ENCODE data around the gene RBP5.

Gene RBP5

DNA sequence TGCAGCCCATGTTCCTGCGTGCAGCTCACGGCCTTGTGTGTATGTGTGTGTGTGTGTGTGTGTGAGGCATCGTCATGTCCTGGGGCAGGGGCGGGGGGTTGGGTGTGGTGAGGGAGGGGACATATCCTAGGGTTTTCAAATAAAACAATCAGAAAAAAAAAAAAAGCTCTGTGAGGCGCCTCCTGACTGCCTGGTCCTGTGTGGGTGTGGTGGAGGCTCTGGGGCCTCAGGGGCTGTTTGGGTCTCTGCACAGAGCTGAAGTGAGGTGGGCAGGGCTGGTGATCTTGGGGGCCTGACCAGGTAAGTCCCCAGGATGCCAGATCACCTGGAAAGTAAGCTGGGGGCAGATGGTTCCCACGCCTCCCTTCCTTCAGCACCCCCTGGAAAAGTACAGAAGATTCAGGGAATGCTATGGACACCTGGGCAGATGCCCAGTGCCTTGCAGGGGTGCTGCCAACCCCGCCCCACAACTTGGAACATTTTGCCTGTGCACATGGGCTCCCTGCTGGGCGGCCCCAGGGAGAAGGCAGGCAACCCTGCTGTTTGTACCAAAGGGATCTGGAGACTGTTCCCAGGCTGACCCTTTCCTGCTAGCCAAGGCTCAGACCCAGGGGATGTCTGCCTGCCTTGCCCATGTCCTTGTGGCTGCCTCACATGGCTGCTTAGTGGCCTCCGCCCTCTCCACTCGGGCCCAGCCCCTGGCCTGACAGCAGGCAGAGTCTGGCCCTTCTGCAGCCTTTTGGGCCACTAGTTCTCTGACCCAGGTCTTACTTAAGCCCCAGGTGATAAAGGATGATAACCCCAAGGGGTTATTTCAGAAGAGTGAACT, 30.3 kb upstream of the RBP5 start:
- Histone ChIP-seq H3K4me3 (ENCODE audit: low read depth in 1 of 2, low read length in 2 of 2) (no peak overlapping the region), H3K27me3 (ENCODE audit: control insufficient read depth in 1 of 2, insufficient read depth in 2 of 2, low read length in 2 of 2) (peaks cover 5 to 7% of the 10 kb centered on the region in 2 donors), H3K27ac (ENCODE audit: low read depth, low read length) (no peak overlapping the region), H3K36me3 (ENCODE audit: control insufficient read depth in 1 of 2, insufficient read depth in 2 of 2, low read length in 2 of 2) (peaks cover 0 to 5% of the 10 kb centered on the region in 2 donors), H3K9me3 (ENCODE audit: control insufficient read depth in 1 of 2, low read length in 2 of 2) (no peaks in the 10 kb centered on the region), H3K4me1 (ENCODE audit: control insufficient read depth in 1 of 2, insufficient read depth in 2 of 2, low read length in 2 of 2) (peaks cover 3 to 4% of the 10 kb centered on the region in 2 donors), H3K9ac (ENCODE audit: low read depth in 1 of 2, low read length in 2 of 2) (no peak overlapping the region)

DNA sequence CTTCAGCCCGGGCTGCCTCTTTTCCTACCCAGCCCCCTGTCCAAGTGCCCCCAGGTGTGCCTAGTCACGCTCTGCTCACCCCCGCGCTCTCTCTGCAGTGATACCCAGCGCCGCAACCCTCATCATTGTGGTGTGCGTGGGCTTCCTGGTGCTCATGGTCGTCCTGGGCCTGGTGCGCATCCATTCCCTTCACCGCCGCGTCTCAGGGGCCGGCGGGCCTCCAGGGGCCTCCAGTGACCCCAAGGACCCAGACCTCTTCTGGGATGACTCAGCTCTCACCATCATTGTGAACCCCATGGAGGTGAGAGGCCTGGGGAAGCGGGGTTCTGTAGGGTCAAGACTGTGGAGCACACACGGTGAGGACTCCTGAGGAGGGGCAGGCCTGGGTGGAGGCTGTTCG, 28.7 kb upstream of the RBP5 start:
- H3K27me3 ChIP-seq (ENCODE audit: control insufficient read depth in 1 of 2, insufficient read depth in 2 of 2, low read length in 2 of 2), result peaks cover 0 to 2% of the 10 kb centered on the region in 2 donors
- no peaks in the 10 kb centered on the region for H3K9me3 ChIP-seq (ENCODE audit: control insufficient read depth in 1 of 2, low read length in 2 of 2)
- no peak overlapping the region for H3K9ac ChIP-seq (ENCODE audit: low read depth in 1 of 2, low read length in 2 of 2)
- peaks cover 0 to 13% of the 10 kb centered on the region in 2 donors for H3K36me3 ChIP-seq (ENCODE audit: control insufficient read depth in 1 of 2, insufficient read depth in 2 of 2, low read length in 2 of 2)
- H3K27ac ChIP-seq (ENCODE audit: low read depth, low read length), result no peak overlapping the region
- H3K4me3 ChIP-seq (ENCODE audit: low read depth in 1 of 2, low read length in 2 of 2), result no peak overlapping the region
- no peaks in the 10 kb centered on the region for H3K4me1 ChIP-seq (ENCODE audit: control insufficient read depth in 1 of 2, insufficient read depth in 2 of 2, low read length in 2 of 2)

DNA sequence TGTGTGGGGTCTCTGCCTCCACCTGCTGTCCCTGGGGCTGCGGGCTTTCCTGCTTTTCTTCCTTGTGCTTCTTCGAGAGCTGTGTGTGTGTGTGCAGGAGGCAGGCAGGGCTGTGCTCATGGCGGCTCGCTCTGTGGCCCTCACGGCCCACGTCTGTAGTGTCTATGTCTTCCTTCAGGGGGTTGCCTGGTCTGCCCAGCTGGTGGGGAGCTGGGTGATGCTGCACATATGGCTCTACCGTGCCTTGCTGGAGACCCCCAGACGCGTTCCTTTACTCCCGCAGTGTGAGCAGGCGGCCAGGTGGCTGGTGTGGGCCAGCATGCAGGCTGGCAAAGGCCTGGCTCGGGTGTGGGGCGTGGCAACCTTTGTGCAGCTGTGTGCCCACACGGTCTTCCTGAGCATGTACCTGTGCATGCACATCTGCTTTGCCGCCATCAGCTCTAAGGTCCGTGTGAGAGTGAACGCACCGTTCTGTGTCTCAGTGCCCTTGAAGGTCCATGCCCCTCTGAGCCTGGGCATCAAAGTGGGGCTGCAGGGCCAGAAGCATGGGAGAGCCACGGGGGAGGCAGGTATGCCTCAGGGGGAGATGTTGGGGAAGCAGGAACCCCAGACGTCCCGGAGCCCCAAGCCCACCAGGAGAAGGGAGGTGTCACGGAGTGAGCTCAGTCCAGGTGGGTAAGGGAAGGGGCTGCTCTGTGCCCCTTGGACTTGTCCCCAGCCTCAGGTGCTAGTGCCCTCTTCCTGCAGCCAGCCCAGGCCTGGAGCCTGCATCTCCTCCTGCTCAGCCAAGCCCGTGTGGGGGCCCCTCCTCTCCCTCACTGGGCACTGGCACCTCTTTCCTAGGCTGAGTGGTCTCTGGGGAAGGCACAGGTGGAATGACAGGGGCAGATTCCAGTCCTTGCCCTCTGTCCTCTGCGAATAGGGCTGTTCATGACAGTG, 27.8 kb upstream of the RBP5 start:
- Histone ChIP-seq H3K9ac (ENCODE audit: low read depth in 1 of 2, low read length in 2 of 2) (no peak overlapping the region), H3K36me3 (ENCODE audit: control insufficient read depth in 1 of 2, insufficient read depth in 2 of 2, low read length in 2 of 2) (peaks cover 0 to 14% of the 10 kb centered on the region in 2 donors), H3K27me3 (ENCODE audit: control insufficient read depth in 1 of 2, insufficient read depth in 2 of 2, low read length in 2 of 2) (no peaks in the 10 kb centered on the region), H3K4me3 (ENCODE audit: low read depth in 1 of 2, low read length in 2 of 2) (no peak overlapping the region), H3K4me1 (ENCODE audit: control insufficient read depth in 1 of 2, insufficient read depth in 2 of 2, low read length in 2 of 2) (no peaks in the 10 kb centered on the region), H3K27ac (ENCODE audit: low read depth, low read length) (no peak overlapping the region), H3K9me3 (ENCODE audit: control insufficient read depth in 1 of 2, low read length in 2 of 2) (no peaks in the 10 kb centered on the region)

DNA sequence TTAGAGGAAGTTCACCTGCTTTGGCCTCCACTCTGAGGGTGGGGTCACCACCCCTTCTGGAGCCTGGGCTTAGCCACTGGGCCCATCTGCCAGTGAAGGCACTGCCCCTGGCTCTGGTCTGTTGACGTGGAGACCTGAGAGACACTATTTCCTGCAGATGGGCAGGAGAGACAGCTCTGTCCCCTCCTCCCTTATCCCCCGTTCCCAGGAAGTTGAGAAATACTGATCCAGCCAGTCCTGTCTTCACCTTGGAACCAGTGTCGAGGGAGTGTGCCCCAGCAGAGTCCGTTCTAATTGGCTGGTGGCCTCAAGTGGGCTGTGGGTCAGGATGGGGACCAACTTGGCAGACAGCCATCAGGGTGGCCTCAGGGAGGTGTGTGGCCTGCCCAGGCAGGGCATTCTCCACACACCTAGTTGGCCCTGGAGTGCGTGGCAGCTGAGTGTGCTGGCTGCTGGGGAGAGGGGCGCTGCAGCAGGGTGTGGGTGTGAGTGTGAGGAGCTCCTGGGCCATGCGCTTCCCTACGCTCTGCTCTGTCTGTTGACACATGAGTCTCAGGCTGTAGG, 26.9 kb upstream of the RBP5 start:
- Histone ChIP-seq H3K27me3 (ENCODE audit: control insufficient read depth in 1 of 2, insufficient read depth in 2 of 2, low read length in 2 of 2) (no peaks in the 10 kb centered on the region), H3K9ac (ENCODE audit: low read depth in 1 of 2, low read length in 2 of 2) (no peak overlapping the region), H3K27ac (ENCODE audit: low read depth, low read length) (no peak overlapping the region), H3K4me3 (ENCODE audit: low read depth in 1 of 2, low read length in 2 of 2) (no peak overlapping the region), H3K36me3 (ENCODE audit: control insufficient read depth in 1 of 2, insufficient read depth in 2 of 2, low read length in 2 of 2) (peaks cover 5 to 24% of the 10 kb centered on the region in 2 donors), H3K4me1 (ENCODE audit: control insufficient read depth in 1 of 2, insufficient read depth in 2 of 2, low read length in 2 of 2) (no peaks in the 10 kb centered on the region), H3K9me3 (ENCODE audit: control insufficient read depth in 1 of 2, low read length in 2 of 2) (no peaks in the 10 kb centered on the region)

GRCh38 chr12:7154901-7155470, 26.3 kb upstream of the RBP5 start:
- H3K27ac ChIP-seq (ENCODE audit: low read depth, low read length), result no peak overlapping the region
- no peaks in the 10 kb centered on the region for H3K27me3 ChIP-seq (ENCODE audit: control insufficient read depth in 1 of 2, insufficient read depth in 2 of 2, low read length in 2 of 2)
- no peaks in the 10 kb centered on the region for H3K9me3 ChIP-seq (ENCODE audit: control insufficient read depth in 1 of 2, low read length in 2 of 2)
- H3K9ac ChIP-seq (ENCODE audit: low read depth in 1 of 2, low read length in 2 of 2), result no peak overlapping the region
- no peak overlapping the region for H3K4me3 ChIP-seq (ENCODE audit: low read depth in 1 of 2, low read length in 2 of 2)
- H3K4me1 ChIP-seq (ENCODE audit: control insufficient read depth in 1 of 2, insufficient read depth in 2 of 2, low read length in 2 of 2), result no peaks in the 10 kb centered on the region
- H3K36me3 ChIP-seq (ENCODE audit: control insufficient read depth in 1 of 2, insufficient read depth in 2 of 2, low read length in 2 of 2), result peaks cover 10 to 30% of the 10 kb centered on the region in 2 donors

DNA sequence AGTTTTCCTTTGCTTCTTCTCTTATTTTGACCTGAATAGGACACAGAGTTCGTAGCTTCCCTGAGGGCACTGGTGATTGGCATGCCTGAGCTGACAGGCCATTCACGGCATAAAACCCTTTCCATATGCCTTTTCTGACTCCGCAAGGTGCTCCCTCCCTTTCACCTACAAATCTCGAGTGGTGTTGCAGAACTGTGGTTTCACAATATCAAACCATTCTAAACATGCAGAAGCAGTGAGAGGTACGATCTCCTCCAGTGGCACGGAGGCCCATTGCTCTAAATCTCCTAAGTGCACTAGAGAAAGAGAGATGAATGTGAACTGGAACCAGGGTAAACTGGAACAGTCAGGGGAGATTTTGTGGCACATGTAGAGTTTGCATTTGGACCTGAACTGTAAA, 25.4 kb upstream of the RBP5 start:
- H3K27me3 ChIP-seq (ENCODE audit: control insufficient read depth in 1 of 2, insufficient read depth in 2 of 2, low read length in 2 of 2), result no peaks in the 10 kb centered on the region
- H3K9ac ChIP-seq (ENCODE audit: low read depth in 1 of 2, low read length in 2 of 2), result no peak overlapping the region
- no peaks in the 10 kb centered on the region for H3K4me1 ChIP-seq (ENCODE audit: control insufficient read depth in 1 of 2, insufficient read depth in 2 of 2, low read length in 2 of 2)
- H3K4me3 ChIP-seq (ENCODE audit: low read depth in 1 of 2, low read length in 2 of 2), result no peak overlapping the region
- no peak overlapping the region for H3K27ac ChIP-seq (ENCODE audit: low read depth, low read length)
- H3K9me3 ChIP-seq (ENCODE audit: control insufficient read depth in 1 of 2, low read length in 2 of 2), result no peaks in the 10 kb centered on the region
- H3K36me3 ChIP-seq (ENCODE audit: control insufficient read depth in 1 of 2, insufficient read depth in 2 of 2, low read length in 2 of 2), result peaks cover 18 to 38% of the 10 kb centered on the region in 2 donors

DNA sequence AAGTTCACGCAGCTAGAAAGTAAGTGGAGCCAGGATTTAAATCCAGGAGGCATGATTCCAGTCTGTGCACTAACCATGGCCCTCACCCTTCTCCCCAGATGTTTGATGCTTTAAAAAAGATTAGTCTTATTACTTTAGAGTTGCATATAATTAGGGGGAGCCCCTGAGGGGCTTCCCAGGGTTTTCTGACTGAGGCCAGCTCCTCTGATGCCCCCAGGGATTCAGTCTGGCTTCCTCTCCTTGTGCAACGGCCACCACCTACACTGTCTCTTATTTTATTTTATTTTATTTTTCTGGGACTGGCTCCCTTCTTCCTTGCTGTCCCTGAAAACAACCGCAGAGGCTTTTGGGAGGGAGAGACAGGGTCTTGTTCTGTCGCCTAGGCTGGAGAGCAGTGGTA, 24.1 kb upstream of the RBP5 start:
- Histone ChIP-seq H3K27ac (ENCODE audit: low read depth, low read length) (no peak overlapping the region), H3K4me3 (ENCODE audit: low read depth in 1 of 2, low read length in 2 of 2) (no peak overlapping the region), H3K4me1 (ENCODE audit: control insufficient read depth in 1 of 2, insufficient read depth in 2 of 2, low read length in 2 of 2) (no peaks in the 10 kb centered on the region), H3K27me3 (ENCODE audit: control insufficient read depth in 1 of 2, insufficient read depth in 2 of 2, low read length in 2 of 2) (no peaks in the 10 kb centered on the region), H3K36me3 (ENCODE audit: control insufficient read depth in 1 of 2, insufficient read depth in 2 of 2, low read length in 2 of 2) (peaks cover 20 to 44% of the 10 kb centered on the region in 2 donors), H3K9ac (ENCODE audit: low read depth in 1 of 2, low read length in 2 of 2) (no peak overlapping the region), H3K9me3 (ENCODE audit: control insufficient read depth in 1 of 2, low read length in 2 of 2) (no peaks in the 10 kb centered on the region)

- Histone ChIP-seq H3K9ac (ENCODE audit: low read depth in 1 of 2, low read length in 2 of 2) (no peak overlapping the region), H3K4me3 (ENCODE audit: low read depth in 1 of 2, low read length in 2 of 2) (no peak overlapping the region), H3K27ac (ENCODE audit: low read depth, low read length) (no peak overlapping the region), H3K27me3 (ENCODE audit: control insufficient read depth in 1 of 2, insufficient read depth in 2 of 2, low read length in 2 of 2) (no peaks in the 10 kb centered on the region), H3K9me3 (ENCODE audit: control insufficient read depth in 1 of 2, low read length in 2 of 2) (no peaks in the 10 kb centered on the region), H3K36me3 (ENCODE audit: control insufficient read depth in 1 of 2, insufficient read depth in 2 of 2, low read length in 2 of 2) (peaks cover 20 to 44% of the 10 kb centered on the region in 2 donors), H3K4me1 (ENCODE audit: control insufficient read depth in 1 of 2, insufficient read depth in 2 of 2, low read length in 2 of 2) (peaks cover 0 to 3% of the 10 kb centered on the region in 2 donors)
Measured at GRCh38 chr12:7151532-7151931, 22.8 kb upstream of the RBP5 start.

DNA sequence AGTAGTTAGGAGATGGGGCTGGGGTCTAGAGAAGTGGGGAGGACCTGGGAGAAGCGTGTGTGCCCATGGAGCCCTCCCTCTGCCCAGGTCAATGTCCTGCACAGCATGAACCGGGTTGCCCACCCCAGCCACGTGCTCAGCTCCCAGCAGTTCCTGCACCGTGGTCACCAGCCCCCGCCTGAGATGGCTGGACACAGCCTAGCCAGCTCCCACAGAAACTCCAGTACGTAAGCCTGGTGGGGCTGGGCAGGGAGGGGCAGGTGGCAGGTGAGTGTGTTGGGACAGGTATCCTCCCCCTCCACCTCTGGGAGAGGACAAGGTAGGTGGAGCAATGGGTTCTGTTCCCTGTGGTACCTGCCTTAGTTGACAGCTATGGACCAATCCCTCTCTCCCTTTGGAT, 22.2 kb upstream of the RBP5 start:
- H3K4me3 ChIP-seq (ENCODE audit: low read depth in 1 of 2, low read length in 2 of 2), result no peak overlapping the region
- peaks cover 20 to 44% of the 10 kb centered on the region in 2 donors for H3K36me3 ChIP-seq (ENCODE audit: control insufficient read depth in 1 of 2, insufficient read depth in 2 of 2, low read length in 2 of 2)
- peaks cover 0 to 4% of the 10 kb centered on the region in 2 donors for H3K4me1 ChIP-seq (ENCODE audit: control insufficient read depth in 1 of 2, insufficient read depth in 2 of 2, low read length in 2 of 2)
- no peaks in the 10 kb centered on the region for H3K9me3 ChIP-seq (ENCODE audit: control insufficient read depth in 1 of 2, low read length in 2 of 2)
- H3K27me3 ChIP-seq (ENCODE audit: control insufficient read depth in 1 of 2, insufficient read depth in 2 of 2, low read length in 2 of 2), result no peaks in the 10 kb centered on the region
- H3K27ac ChIP-seq (ENCODE audit: low read depth, low read length), result no peak overlapping the region
- H3K9ac ChIP-seq (ENCODE audit: low read depth in 1 of 2, low read length in 2 of 2), result no peak overlapping the region
